Omental fat pad (tissue), 4 donors: ENCODE results near the gene EPHA2. TPM values are rescaled to one million over a fixed set of nuclear protein-coding genes. Genes with fewer than 3 reads are reported as not detected.

ENCODE experiments used
- ATAC-seq: fragments of 150-250 bp; one replicate; pipeline ENCODE4 v1.9.1; 2016; ENCODE audit warnings: mild to moderate bottlenecking, moderate library complexity; ENCODE audit not compliant: low FRiP score
- DNase-seq: peaks from one replicate; pipeline ENCODE4 v3.0.0-alpha.2; 2019; ENCODE audit warnings: low spot score
- CTCF ChIP-seq, 3 donors: fragments of 450-650 bp; IDR thresholded peaks; one replicate each; pipeline ENCODE4 v1.5.1; 2016 to 2017; ENCODE audit warnings: antibody characterized with exemption in 3 of 3, mild to moderate bottlenecking in 3 of 3, moderate library complexity in 2 of 3
- total RNA-seq, 4 donors: library from RNA; depleted of rRNA; stranded (reverse); fragments of >200 nt; gene quantifications; one replicate each; pipeline ENCODE4 v1.1.0, GENCODE V29; 2016

EPHA2 gene
- total RNA-seq, 4 donors from 2014 or later, result 15.3 to 41.8 (median 28.6) TPM

- no peak for TF ChIP-seq CTCF (IDR thresholded peaks at IDR 0.05)
- no peak for DNase-seq
- no peak for ATAC-seq
Observed at GRCh38 chr1:16142383-16142995, 13.4 kb downstream of the EPHA2 start.

- no peak for TF ChIP-seq CTCF (IDR thresholded peaks at IDR 0.05)
- no peak for ATAC-seq
- no peak for DNase-seq
Observed at GRCh38 chr1:16141573-16142336, 14.1 kb downstream of the EPHA2 start.

GRCh38 chr1:16140068-16140596, 15.7 kb downstream of the EPHA2 start:
- TF ChIP-seq CTCF (IDR thresholded peaks at IDR 0.05), result no peak
- no peak for DNase-seq
- ATAC-seq, result no peak

GRCh38 chr1:16139473-16139962, 16.4 kb downstream of the EPHA2 start:
- ATAC-seq (peak; percentile 17), DNase-seq (no peak)
- TF ChIP-seq CTCF (IDR thresholded peaks at IDR 0.05), result no peak

- TF ChIP-seq CTCF (IDR thresholded peaks at IDR 0.05), result no peak
- DNase-seq (no peak), ATAC-seq (peak; percentile 8)
Observed at GRCh38 chr1:16138772-16139221, 17.1 kb downstream of the EPHA2 start.

- TF ChIP-seq CTCF (IDR thresholded peaks at IDR 0.05), result no peak
- DNase-seq (no peak), ATAC-seq (no peak)
Observed at GRCh38 chr1:16137890-16138467, 17.9 kb downstream of the EPHA2 start.
